Posterior vena cava (tissue), 2 donors: ENCODE data around the gene CPNE1. TPM values are rescaled to one million over a fixed set of nuclear protein-coding genes. Genes with fewer than 3 reads are reported as not detected.

Experiments used
- DNase-seq: peaks from one replicate; pipeline ENCODE4 v3.0.0-alpha.2; 2020; ENCODE audit warnings: low spot score
- intact Hi-C, 2 donors: fragments of 100-400 bp; cut with DNase I; formaldehyde crosslinking; loops; one replicate each; pipeline versions ENCODE4 v1.14.1 to v1.14.2; 2022 to 2023
- total RNA-seq, 2 donors: library from RNA; stranded (reverse); fragmentation: NEBNext Ultra II Directional; extraction: Animal tissue kit (Norgen Biotek cat#: 25700); gene quantifications; one replicate each; pipeline ENCODE4 v1.2.1, GENCODE V29; 2021
- donor health status: DM: yes; HTN: yes; CAD: no.
- donor health status: DM: yes; HTN: yes; CAD: no.

CPNE1 gene
- total RNA-seq, 2 donors from 2014 or later: 122 to 130 TPM

DNA sequence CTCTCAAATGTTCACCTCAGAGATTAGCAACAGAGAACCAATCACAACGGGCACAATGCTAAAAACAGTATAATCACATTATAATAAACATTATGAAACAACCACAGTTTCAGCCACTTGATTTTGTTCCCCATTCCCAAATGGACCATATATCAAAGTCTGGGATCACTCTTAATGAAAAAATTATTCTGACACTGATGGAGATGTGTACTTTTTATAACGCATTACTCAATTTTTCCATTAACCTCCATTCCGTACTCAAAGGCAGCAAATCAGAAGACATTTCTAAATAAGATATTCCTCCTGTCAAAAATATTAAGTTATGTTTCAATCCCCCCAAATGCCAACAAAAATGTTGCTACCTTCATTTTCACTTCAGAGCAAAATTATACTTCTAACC lies 2.8 kb downstream of the CPNE1 start:
- intact Hi-C loops: loop anchor here in 1 of 2 donors (10.0 kb wide), 1 partner anchor 197 kb away; no protein-coding TSS in a partner anchor
- no peak for DNase-seq

DNA sequence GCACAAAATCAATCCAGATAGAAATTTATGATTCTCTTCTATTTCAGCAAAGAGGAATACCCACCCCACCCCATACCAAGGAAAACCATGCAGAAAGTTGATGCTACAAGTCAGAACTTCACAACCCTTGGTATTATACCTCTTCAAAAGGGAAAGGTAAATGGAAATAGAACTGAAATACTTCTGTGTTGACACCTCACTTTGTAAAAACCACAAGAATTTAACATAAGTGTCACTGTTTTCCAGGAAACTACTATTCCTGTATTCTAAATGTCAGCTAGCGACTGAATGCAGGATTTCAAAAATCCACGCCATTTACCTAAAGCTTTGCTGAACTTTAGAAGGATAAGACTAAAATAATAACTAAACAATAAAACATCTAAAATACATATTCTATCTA lies 3.6 kb downstream of the CPNE1 start:
- intact Hi-C loops: loop anchor here in 1 of 2 donors (10.0 kb wide), 1 partner anchor 196 kb away; no protein-coding TSS in a partner anchor
- no peak for DNase-seq

DNA sequence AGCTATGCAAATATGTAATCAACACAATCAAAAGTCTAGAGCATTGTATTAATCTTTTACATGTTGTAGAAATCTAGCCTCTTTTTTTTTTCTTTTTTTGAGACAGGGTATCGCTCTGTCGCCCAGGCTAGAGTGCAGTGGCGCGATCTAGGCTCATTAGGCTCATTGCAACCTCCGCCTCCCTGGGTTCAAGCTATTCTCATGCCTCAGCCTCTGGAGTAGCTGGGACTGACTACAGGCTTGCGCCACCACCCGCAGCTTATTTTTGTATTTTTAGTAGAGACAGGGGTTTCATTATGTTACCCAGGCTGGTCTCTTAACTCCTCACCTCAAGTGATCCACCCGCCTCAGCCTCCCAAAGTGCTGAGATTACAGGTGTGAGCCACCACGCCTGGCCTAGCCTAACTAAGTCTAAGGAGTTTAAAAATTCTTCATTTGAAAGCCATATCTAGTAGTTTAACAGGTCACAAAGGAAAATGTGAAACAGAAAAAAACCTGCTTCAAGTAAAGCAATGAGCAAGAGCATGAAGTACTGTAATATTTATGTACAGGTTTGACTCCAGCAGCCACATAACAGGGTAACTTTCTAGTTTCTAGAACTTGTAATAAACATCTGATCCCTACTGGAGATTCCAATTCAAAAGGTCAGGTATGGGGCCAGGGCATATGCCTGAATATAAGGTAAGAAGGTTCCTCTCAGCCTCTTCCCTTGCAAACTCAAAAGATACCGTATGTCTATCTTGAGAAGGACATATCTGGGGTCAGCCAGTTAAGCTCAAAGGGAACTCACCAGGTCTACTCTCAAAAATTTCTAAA lies 4.4 kb downstream of the CPNE1 start:
- intact Hi-C loops: loop anchor here in 1 of 2 donors (10.0 kb wide), 1 partner anchor 196 kb away; no protein-coding TSS in a partner anchor
- no peak for DNase-seq

DNA sequence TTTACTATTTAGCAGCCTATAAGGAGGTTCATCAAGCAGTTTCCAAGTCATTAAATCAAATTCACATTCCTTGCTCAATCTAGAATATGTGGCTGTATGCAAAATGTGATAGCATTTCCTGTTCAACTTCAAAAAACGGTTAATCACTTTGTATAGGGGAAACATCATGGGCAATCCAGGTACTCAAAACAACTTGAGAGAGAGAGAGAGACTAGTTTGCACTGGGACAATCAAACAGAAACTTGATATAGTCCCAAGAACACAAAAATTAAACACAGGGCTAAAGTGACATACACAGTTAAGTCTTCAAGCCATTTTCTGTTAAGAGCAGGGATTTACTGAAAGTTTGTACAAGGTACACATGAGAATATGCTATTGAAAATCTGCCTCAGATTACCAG lies 7.4 kb downstream of the CPNE1 start:
- no peak for DNase-seq
- intact Hi-C loops: no loop called here

DNA sequence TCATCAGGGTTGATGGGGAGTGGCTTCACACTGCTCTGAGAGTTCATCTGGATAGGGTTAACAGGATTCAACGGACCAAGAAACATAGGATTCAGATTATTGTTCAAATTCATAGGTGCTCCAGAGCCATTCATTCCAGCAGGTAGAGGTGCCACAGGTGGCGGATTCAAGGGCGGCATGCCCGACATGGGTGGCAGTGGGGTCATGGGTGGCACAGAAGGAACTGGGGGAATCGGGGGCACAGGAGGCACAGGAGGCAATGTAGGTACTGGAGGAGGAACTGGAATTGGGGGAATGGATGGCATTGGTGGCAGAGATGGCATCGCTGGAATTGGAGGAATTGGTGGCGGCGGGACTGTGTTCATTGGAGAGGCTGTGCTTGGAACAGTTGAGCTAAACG lies 10.3 kb downstream of the CPNE1 start:
- no peak for DNase-seq
- intact Hi-C loops: no loop called here

DNA sequence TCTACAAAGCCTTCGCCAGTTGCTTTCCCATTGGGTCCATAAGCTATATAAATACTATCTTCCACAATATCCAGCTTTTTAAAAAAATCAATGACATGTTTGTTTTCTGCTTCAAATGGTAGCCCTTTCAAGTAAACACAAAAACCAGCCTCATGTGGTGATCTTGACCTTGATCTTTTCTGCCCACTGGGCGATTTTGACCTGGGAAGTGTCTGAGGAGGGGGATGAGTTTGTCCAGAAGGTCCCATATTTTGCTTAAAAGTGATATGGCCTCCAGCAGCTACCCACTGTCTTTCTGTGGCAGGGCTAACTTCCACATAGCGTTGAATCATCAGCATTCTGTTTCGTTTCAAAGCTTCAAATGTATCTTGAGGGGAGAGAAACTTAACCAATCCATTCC lies 10.8 kb downstream of the CPNE1 start:
- intact Hi-C loops: no loop called here
- DNase-seq: no peak

DNA sequence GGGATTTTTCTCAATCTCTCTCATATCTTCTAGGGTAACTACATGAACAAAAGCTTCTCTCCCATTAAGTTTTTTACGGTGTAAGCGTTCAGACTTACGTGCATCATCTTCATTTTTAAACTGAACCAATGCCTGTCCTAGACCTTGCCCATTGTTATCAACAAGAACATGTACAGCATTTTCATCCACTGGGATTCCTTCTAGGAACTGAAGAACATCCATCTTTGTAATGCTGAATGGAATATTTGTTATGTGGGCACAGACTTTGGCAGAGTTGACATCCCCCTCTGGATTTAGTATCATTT lies 11.3 kb downstream of the CPNE1 start:
- DNase-seq: no peak
- intact Hi-C loops: no loop called here

DNA sequence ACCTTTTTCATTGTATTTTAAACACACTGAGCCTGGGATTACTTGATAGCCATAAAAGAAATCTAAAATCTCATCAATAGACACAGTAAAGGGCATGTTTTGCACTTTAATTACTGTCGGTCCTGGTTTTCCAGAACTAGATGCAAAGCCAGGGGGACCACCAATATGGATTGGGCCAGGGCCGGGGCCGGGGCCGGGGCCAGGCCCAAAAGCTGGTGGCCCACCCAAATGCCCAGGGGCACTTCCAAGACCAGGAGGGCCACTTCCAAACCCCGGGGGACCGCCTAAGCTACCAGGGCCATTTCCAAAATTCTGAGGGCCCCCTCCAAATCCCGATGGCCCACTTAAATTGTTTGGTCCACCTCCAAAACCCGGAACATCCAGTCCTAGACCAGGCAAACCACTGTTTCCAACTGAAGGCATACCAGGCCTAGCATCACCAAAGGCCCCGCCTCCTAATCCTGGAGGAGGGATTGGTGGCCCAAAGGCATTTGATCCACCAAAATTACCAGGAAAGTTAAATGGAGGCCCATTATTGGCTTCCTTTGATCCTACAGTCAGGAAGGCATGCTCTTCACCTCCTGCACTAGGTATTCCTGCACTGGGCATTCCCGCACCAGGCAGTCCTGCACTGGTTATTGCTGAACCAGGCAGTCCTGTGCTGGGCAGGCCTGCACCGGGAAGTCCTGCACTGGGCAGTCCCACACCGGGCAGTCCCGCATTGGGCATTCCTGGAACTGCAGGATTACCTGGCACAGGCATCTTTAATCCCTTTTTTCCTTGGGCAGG lies 11.9 kb downstream of the CPNE1 start:
- intact Hi-C loops: no loop called here
- no peak for DNase-seq

DNA sequence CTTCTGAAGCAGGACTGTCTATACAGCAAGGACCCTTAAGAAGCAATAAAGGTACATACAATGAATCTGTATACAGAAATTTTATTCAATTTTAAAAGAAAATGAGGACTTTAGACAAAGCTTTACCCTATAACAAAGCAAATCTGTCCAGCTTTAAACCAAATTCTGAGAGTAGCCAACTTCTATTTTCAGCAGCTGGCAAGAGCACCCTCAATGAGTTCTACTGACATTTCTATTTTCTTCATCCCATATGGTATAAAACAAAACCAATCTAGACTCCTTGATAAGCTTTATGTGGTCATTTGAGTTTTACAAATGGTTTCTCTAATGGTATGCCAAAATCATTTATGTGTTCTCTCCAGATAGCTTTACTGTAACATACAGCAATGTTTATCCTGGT lies 12.7 kb downstream of the CPNE1 start:
- intact Hi-C loops: no loop called here
- no peak for DNase-seq

DNA sequence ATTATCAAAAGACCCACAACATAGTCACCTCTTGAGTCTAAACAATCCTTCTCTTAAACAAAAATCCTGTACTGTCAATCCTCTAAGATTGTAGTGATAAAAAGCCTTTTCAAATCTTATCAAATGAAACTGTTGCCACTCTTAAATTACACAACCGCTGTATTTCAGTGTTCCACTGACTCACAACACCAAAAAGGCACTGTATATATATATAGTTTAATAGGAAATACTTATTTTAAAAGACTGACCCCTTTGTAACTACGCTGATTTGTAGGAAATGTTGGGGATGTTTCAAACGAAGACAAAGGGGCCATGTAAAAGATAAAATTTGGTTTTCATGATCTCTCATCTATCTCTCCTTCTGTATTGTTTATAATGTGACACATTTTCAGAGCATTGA lies 14.1 kb downstream of the CPNE1 start:
- intact Hi-C loops: no loop called here
- DNase-seq: no peak

DNA sequence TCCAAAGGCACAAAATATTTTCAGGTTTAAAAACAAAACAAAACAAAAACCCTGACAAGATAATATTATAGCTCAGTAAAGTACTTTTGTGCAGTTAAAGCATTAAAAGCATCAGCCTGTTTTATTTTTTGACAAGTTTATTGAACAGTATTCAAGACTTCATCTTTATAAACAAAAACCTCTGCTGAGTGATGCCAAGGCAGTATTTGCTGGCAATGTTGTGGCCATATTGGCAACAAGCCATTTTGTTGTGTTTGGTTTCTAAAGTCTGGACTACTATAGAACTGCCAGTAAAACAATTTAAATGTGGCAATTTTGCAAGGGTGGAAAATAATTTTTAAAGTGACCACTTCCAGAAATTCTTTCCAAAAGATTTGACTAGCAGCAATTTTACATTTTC lies 15.9 kb downstream of the CPNE1 start:
- no peak for DNase-seq
- intact Hi-C loops: no loop called here

DNA sequence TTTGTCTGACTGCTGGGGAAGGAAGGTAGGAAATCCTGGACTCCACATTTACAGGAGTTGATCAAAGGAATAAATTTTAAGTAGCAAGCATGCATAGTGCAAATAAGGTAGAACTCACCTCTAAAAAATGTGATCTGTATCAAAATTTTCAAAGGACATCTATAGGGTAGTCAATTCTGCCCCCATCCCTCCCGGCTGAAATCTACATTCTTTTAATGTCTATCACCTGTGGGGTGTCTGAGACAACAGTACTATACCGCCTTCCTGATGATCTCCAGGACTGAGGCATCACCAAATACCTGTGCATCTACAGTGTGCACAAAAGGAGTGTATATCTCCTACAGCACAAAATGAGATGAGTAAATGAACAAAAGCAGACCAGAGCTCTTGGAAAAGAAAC lies 19.9 kb downstream of the CPNE1 start:
- intact Hi-C loops: no loop called here
- DNase-seq: no peak

DNA sequence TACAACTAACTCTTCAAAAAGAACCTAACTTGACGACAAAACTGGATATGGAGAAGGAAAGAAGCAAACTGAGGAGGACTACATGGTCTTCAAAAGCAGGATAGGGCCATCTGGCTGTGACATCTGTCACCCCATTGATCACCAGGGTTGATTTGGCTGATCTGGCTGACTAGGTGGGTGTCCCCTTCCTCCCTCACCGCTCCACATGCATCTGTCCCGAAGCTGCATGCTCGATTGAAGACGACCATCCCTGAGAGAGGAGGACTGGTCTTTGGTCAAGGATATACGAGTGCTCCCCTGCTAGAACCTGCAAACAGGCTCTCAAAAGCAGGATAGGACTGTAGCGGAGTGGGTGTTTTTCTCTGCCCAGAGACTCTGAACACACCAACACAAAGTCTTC lies 21.7 kb downstream of the CPNE1 start:
- DNase-seq: no peak
- intact Hi-C loops: no loop called here

DNA sequence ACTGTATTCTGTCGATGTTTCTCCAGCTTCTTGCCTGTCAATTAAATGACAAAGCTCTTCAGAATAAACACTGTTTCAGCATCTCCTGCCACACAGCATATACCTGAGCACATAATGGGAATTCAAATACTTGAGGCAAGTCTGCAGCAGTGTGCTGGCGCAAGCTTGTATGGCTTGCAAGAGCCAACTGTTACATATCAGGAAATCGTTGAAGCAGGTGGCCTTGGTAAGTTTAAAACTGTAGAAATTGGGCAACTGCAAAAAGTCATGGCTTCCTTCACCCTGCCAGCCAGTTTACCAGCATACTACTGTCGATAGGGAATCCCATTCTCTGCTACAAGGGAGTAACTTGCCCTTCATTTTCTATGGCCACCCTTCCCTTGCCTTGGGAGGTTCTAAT lies 23.0 kb downstream of the CPNE1 start:
- DNase-seq: no peak
- intact Hi-C loops: no loop called here

DNA sequence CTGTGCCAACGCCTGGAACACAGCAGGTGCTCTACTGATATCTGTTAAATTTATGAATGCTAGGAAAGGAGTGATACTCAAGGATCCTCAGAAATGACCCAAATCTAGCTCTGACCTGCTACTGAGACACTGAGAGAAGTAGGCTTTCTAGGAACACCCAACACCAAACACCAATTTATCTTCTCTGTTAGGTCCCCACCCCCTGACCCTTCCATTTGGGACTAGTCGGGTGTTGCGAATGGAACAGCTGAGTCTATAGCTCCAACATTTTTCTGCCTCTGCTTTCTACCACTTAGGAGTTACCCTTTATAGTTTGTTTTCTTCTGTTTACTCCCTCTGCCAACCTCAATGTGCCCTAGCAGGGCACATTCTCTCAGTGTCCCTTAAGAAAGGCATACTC lies 24.0 kb downstream of the CPNE1 start:
- intact Hi-C loops: no loop called here
- no peak for DNase-seq

DNA sequence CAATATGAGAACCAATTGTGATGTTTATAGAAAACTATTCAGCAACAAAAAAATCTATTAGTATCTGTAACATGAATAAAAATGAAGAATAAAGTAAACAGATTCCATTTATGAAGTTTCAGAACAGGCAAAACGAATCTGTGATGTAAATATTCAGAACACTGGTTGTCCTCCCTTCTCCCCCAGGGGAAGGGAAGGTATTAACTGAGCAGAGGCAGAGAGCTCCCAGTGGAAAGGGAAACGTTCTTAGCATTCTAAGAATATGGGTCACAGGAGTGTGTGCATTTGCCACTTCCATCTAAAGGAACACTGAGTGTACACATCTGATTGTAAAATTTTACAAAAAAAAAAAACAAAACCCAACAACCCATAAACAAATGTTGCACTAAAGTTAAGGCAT lies 25.9 kb downstream of the CPNE1 start:
- intact Hi-C loops: no loop called here

DNA sequence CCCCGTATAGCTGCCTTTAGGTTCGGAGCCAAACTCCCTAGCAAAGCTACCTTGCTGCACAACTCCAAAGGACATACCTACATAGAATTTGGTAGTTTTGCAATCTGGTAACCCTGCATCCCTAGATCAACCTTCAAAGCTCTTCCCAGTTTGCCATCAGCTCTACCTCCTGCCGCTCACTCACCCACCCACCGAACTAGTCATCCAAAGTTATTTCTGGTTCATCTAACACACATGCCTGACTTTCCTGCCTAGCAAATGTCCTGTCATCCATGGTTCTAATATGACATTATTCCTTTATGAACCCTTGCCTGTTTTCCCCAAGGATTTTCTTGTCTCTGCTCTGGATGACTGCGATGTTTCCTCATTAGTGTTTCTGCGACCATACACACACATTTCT lies 27.4 kb downstream of the CPNE1 start:
- no peak for DNase-seq
- intact Hi-C loops: no loop called here

More for the DNA sequence above, 25.9 kb downstream of the CPNE1 start:
- no peak for DNase-seq

DNA sequence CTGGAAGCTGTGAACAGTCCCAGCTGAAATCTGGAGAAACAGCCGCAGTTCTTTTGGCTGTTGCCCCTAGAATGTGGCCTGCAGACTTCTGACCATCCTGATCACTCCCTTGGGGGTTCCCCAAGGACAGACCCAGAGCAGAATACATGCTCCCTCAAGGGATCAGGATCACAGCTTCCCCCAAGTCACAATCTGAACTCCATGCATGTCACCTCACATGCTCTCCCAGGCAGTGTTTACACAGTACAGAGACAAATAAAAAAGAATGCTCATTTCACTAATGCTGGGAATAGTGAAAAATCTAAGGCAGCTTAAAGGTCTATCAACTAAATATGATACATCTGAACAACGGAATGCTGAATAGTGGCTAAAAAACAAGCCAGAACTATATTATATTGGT lies 28.6 kb downstream of the CPNE1 start:
- intact Hi-C loops: no loop called here
- no peak for DNase-seq

DNA sequence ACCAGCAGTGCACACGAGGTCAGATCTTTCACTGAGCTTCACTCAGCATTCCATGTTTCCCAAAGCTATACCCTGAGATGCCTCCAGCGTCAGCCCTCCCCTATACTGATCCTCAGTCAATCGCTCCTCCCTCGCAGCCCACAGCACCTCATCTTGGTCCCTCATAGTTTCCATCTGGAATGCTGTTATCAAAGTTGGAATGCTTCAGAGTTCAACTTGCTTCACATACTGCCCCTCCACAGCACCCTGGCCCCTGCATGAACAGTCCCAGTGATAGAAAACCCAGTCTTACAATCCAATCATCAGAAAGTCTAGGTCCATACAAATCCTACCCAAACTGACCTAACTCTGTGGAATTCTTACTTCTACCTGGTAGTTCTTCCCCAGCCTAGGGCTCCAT lies 29.0 kb downstream of the CPNE1 start:
- intact Hi-C loops: no loop called here
- no peak for DNase-seq

DNA sequence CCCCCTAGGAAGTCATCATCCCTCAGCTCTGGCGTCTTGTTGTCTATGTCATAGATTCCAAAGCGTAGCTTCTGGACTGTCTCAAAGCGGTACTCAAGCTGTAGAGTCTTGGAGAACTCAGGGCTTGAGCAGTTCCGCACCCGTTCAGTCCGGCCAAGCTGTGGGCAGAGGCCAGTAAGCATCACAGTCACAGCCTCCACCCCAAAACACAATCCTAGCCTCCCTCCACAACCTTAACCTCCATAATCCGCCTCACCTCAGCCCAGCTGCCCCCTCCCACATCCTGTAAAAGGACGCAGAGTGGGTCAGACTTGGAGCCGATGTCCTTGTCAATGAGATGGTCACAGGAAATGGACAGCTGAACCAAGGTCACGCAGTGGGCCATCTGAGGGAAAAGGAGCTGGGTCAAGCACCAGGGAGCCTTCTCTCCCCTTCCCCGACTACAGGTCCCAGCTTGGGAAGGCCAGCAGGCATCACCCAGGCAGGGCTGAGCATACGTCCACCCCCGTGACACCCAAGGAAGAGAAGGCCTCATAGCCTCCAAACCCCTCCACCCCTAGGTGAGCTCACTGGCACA lies 32.1 kb downstream of the CPNE1 start:
- intact Hi-C loops: no loop called here
- no peak for DNase-seq

DNA sequence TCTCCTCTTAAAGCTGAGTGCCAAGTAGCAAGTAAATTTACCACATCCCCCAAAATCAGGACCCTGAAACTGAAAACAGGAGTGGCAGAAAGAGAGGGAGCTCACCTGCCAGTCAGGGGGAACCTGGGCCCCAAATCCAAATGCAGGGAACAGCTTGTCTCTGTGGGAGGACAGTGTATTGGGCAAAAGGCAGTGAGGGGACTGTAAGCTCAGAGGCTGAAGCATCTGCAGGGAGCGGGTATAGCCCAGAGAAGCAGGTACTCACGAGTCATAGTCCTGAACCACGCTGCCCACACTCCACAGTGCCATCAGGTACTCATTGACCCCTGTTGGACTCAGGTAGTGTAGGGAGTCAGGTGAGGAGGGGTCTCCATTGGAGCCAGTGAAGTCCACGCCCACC lies 34.1 kb downstream of the CPNE1 start:
- DNase-seq: no peak
- intact Hi-C loops: no loop called here
